ENCODE measurements around the gene SCPEP1.
"Not testable (repeated sequence)": the region's sequence is repeated elsewhere in the genome, so short reads cannot be mapped to it uniquely, and the experiment has no call there.

Gene SCPEP1

DNA sequence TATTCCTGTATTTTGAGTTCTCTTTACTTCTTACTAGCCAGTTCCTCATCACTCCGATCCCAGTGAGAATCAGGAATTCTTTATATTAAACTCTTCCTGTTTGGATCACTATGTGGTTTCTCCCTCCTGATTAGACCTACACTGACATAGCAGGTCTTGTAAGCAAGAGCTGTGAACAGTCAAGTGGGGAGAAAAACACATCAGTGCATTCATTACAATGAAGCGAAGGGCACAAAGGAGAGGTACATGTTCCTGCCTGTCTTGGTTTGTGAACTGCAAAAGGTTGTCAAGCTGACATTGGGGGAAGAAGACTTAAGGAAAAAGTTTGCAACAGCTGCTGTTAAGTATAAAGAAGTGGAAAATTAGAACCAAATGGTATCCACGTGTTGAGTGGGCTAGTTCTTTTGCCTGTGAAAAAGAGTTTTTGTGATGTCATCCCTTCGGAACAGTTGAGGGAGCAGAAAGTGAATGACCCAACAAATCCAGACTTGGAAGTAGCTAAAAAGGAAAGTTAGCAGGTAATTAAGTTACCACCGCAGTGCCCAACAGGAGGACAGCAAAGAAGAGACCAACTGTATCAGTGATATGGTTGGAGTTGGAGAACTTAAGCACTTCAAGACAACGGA is 41.1 kb upstream of the SCPEP1 start:
- no peak overlapping the region for H3K27ac ChIP-seq
- no peak overlapping the region for H3K4me3 ChIP-seq
- no peak for TF ChIP-seq Cebpa-rat (IDR thresholded peaks at IDR 0.05)
- no peaks in the 10 kb centered on the region for H3K27me3 ChIP-seq
- peaks cover 0 to 13% (median 0%) of the 10 kb centered on the region in 10 experiments; a peak in 4 of 20 replicates for H3K4me1 ChIP-seq
- H4K20me1 ChIP-seq = peaks cover 0 to 14% (median 0%) of the 10 kb centered on the region in 11 experiments; a peak in 2 of 22 replicates
- no peak overlapping the region for H3K4me2 ChIP-seq
- peaks cover 20 to 42% (median 34%) of the 10 kb centered on the region in 11 experiments for H3K9me3 ChIP-seq (replicated peaks in 1 of 11)
- peaks cover 94 to 100% (median 98%) of the 10 kb centered on the region in 11 experiments for H3K36me3 ChIP-seq
- no peak overlapping the region for H3K9ac ChIP-seq

DNA sequence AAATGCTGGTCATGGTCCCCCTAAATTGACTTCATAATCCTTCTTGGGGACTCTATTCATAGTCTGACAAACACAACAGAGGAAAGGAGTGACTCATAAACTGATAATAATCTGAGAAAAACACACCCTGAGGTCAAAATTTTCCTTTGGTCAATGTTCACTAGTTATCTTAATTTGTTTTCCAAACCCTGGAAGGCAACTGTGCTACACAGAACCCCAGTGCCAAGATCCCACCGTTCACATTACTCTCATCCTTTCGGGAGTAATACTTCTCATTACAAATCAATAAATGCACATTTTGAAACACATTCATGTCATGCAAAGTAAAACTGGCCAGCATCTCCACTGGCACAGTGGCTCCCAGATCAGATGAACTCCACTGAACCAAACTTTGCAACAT is 40.2 kb upstream of the SCPEP1 start:
- Histone ChIP-seq H3K27ac (no peak overlapping the region), H3K4me2 (no peak overlapping the region)

DNA sequence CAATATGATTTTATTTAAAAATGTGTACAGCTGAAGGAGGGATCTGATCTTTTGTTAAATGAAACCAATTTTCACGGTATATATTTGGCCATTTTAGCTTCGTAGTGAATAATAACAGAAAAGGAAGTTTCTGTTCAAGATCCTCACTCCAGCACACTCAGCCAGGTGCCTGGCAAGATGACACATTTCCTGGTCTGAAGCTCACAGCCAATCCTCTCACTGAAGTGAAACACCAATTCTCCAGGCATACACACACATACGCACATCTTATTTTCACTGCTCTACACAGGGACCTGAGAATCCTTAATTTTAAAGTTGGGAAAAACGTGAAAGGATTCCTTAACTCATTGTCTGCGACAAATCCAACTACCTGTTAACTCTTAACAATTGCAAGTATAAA is 39.7 kb upstream of the SCPEP1 start:
- peaks cover 94 to 100% (median 98%) of the 10 kb centered on the region in 11 experiments for H3K36me3 ChIP-seq
- H3K9me3 ChIP-seq (replicated peaks in 1 of 11) = peaks cover 6 to 28% (median 20%) of the 10 kb centered on the region in 11 experiments; a peak in 21 of 22 replicates
- H3K4me3 ChIP-seq, H3K9ac ChIP-seq, H3K27ac ChIP-seq, H3K4me2 ChIP-seq, H3K27me3 ChIP-seq: not testable (repeated sequence)
- H4K20me1 ChIP-seq = peaks cover 0 to 14% (median 0%) of the 10 kb centered on the region in 11 experiments; a peak in 2 of 22 replicates
- peaks cover 0 to 13% (median 0%) of the 10 kb centered on the region in 10 experiments; a peak in 4 of 20 replicates for H3K4me1 ChIP-seq

More for the DNA sequence above, 40.2 kb upstream of the SCPEP1 start:
- Histone ChIP-seq H4K20me1 (peaks cover 0 to 14% (median 0%) of the 10 kb centered on the region in 11 experiments; a peak in 2 of 22 replicates), H3K9me3 (replicated peaks in 1 of 11) (peaks cover 11 to 33% (median 25%) of the 10 kb centered on the region in 11 experiments), H3K9ac (no peak overlapping the region), H3K4me3 (no peak overlapping the region), H3K36me3 (peaks cover 94 to 100% (median 99%) of the 10 kb centered on the region in 11 experiments), H3K4me1 (peaks cover 0 to 13% (median 0%) of the 10 kb centered on the region in 10 experiments; a peak in 4 of 20 replicates), H3K27me3 (no peaks in the 10 kb centered on the region)
- TF ChIP-seq Cebpa-rat (IDR thresholded peaks at IDR 0.05) = no peak

DNA sequence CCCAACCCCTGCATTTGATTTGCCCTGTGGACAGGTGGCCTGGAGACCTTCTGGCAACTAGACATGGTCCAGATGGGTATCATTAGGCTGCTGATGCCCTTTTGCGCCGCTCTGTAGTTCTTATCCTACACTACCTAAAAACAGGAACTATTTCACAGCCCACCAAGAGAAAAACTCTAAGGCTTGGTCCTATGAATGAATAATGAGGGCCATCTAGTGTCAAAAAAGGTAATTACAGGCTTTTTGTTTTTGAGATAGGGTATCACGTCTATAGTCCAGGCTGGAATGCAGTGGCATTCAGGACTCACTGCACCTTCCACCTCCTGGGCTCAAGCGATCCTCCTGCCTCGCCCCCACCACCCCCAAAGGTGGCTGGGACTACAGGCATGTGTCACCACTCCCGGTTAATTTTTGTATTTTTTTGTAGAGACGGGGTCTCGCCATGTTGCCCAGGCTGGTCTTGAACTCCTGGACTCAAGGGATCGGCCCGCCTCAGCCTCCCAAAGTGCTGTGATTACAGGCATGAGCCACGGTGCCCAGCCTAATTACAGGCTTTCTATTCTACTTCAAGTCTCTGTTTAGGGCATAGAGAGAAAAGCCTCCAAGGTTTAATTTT is 38.0 kb upstream of the SCPEP1 start:
- peaks cover 0 to 13% (median 0%) of the 10 kb centered on the region in 10 experiments; a peak in 5 of 20 replicates for H3K4me1 ChIP-seq
- no peak overlapping the region for H3K27ac ChIP-seq
- no peak for TF ChIP-seq Cebpa-rat (IDR thresholded peaks at IDR 0.05)
- no peak overlapping the region for H3K9ac ChIP-seq
- no peak overlapping the region for H3K4me2 ChIP-seq
- H3K4me3 ChIP-seq = no peak overlapping the region
- H3K36me3 ChIP-seq = peaks cover 94 to 100% (median 98%) of the 10 kb centered on the region in 11 experiments
- peaks cover 0 to 21% (median 0%) of the 10 kb centered on the region in 11 experiments; a peak in 2 of 22 replicates for H4K20me1 ChIP-seq
- no peaks in the 10 kb centered on the region for H3K27me3 ChIP-seq
- peaks cover 0 to 10% (median 2%) of the 10 kb centered on the region in 11 experiments; a peak in 9 of 22 replicates for H3K9me3 ChIP-seq (replicated peaks in 1 of 11)

- no peak overlapping the region for H3K4me2 ChIP-seq
- no peak overlapping the region for H3K4me3 ChIP-seq
- peaks cover 91 to 99% (median 97%) of the 10 kb centered on the region in 11 experiments for H3K36me3 ChIP-seq
- no peak overlapping the region for H3K27ac ChIP-seq
- no peaks in the 10 kb centered on the region for H3K27me3 ChIP-seq
- peaks cover 0 to 5% (median 0%) of the 10 kb centered on the region in 10 experiments; a peak in 4 of 20 replicates for H3K4me1 ChIP-seq
- peaks cover 0 to 26% (median 0%) of the 10 kb centered on the region in 11 experiments; a peak in 3 of 22 replicates for H4K20me1 ChIP-seq
- TF ChIP-seq Cebpa-rat (IDR thresholded peaks at IDR 0.05) = peak in 3 of 11 experiments; percentile 46 to 78 (median 58); a peak in 4 of 22 replicates
- H3K9me3 ChIP-seq (replicated peaks in 1 of 11) = no peaks in the 10 kb centered on the region
- no peak overlapping the region for H3K9ac ChIP-seq
These were observed 34.3 kb upstream of the SCPEP1 start for GRCh38 chr17:56943505-56944125.

DNA sequence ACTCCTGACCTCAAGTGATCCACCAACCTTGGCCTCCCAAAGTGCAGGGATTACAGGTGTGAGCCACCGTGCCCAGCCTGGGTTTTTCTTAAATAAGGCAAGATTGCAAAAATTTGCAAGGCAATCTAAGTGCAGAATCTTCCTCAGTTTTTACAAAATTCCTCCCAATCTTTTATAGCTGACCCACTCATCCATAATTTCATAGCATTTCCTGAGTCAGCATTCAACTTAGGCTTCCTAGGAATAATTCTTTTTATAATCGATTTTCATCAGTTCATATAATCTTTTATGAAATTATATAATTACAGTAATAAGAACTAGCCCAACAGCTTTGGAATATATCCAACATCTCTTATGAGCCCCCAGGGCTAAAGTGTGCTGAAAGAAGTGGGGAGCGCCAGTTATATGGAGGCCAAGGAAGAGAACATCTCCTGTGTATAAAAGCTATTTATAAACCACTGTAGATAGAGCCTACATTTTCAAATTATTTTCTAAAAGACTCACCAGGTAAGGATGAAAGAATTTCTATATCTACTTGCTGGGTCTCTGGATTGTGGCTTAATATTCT is 31.9 kb upstream of the SCPEP1 start:
- no peak for TF ChIP-seq Cebpa-rat (IDR thresholded peaks at IDR 0.05)
- peaks cover 93 to 100% (median 99%) of the 10 kb centered on the region in 11 experiments for H3K36me3 ChIP-seq
- H3K4me2 ChIP-seq = no peak overlapping the region
- no peak overlapping the region for H3K27ac ChIP-seq
- H4K20me1 ChIP-seq = peaks cover 0 to 23% (median 4%) of the 10 kb centered on the region in 11 experiments; a peak in 9 of 22 replicates
- H3K4me3 ChIP-seq = no peak overlapping the region
- no peaks in the 10 kb centered on the region for H3K27me3 ChIP-seq
- H3K4me1 ChIP-seq = peaks cover 0 to 5% (median 0%) of the 10 kb centered on the region in 10 experiments; a peak in 4 of 20 replicates
- no peaks in the 10 kb centered on the region for H3K9me3 ChIP-seq (replicated peaks in 1 of 11)
- no peak overlapping the region for H3K9ac ChIP-seq

DNA sequence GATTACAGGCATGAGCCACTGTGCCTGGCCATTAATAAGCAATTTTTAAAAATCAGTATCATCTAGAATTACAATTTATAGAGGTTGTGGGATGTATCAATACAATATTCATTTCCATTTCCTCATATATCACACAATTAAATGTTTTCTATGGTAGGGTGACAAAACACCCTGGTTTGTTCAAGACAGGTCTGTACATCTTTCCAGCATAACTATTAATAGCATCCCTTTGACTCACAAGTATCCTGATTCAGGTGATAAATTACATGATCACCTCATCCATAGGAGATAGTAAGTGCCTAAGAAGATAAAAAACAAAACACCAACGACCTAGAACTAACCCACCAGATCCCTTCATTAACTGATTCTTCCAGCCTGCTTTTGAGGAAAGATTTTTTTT is 30.2 kb upstream of the SCPEP1 start:
- no peak overlapping the region for H3K4me2 ChIP-seq
- peaks cover 84 to 100% (median 99%) of the 10 kb centered on the region in 11 experiments for H3K36me3 ChIP-seq
- H3K27ac ChIP-seq = no peak overlapping the region
- peaks cover 0 to 27% (median 16%) of the 10 kb centered on the region in 11 experiments; a peak in 14 of 22 replicates for H4K20me1 ChIP-seq
- no peak for TF ChIP-seq Cebpa-rat (IDR thresholded peaks at IDR 0.05)
- no peaks in the 10 kb centered on the region for H3K9me3 ChIP-seq (replicated peaks in 1 of 11)
- no peaks in the 10 kb centered on the region for H3K27me3 ChIP-seq
- H3K4me3 ChIP-seq = no peak overlapping the region
- H3K9ac ChIP-seq = no peak overlapping the region
- H3K4me1 ChIP-seq = peaks cover 0 to 5% (median 0%) of the 10 kb centered on the region in 10 experiments; a peak in 4 of 20 replicates

DNA sequence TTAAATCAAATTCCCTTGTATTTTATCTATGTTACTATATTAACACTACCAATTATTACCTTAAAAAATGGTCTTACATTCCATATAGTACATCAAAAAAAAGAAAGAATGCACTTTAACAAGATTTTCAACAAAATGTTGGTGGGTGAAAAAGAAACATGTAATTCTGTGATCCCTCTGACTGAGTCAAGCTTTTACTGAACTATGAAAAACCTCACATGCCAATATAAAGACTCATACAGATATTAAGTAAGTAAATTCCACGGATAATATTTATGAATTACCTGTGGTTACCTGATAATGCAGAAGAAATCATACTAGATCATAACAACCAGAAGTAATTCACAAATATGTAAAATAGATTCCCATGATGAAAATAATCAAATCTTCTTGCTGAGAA is 29.4 kb upstream of the SCPEP1 start:
- H3K9ac ChIP-seq = no peak overlapping the region
- no peak overlapping the region for H3K4me2 ChIP-seq
- peaks cover 0 to 28% (median 22%) of the 10 kb centered on the region in 11 experiments; a peak in 14 of 22 replicates for H4K20me1 ChIP-seq
- TF ChIP-seq Cebpa-rat (IDR thresholded peaks at IDR 0.05) = no peak
- H3K27me3 ChIP-seq = no peaks in the 10 kb centered on the region
- H3K9me3 ChIP-seq (replicated peaks in 1 of 11) = no peaks in the 10 kb centered on the region
- no peak overlapping the region for H3K27ac ChIP-seq
- H3K36me3 ChIP-seq = peaks cover 78 to 100% (median 98%) of the 10 kb centered on the region in 11 experiments
- peaks cover 0 to 5% (median 0%) of the 10 kb centered on the region in 10 experiments; a peak in 4 of 20 replicates for H3K4me1 ChIP-seq
- no peak overlapping the region for H3K4me3 ChIP-seq
